T follicular helper cell (primary cell): ENCODE measurements around the gene GRK3.
"Not testable (repeated sequence)": the region's sequence is repeated elsewhere in the genome, so short reads cannot be mapped to it uniquely, and the experiment has no call there.

Experiments used
- DNase-seq: peaks from one replicate; pipeline ENCODE4 v3.0.0-alpha.2; 2020; ENCODE audit warnings: low read depth

The GRK3 gene

DNA sequence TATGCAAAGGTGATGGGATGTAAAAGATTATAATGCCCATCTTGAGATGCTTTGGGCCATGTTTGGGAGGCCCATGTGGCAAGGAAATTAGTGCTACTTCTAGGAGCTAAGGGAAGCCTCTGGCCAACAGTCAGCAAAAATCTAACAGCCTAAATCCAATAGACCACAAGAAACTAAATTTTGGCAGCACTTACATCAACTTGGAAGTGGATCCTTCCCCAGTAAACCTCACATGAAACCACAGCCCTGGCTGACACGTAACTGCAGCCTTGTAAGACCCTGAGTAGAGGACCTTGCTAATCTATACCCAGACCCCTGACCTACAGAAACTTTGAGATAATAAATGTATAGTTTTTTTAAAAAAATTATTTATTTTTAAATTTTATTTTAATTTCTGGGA is 13.1 kb upstream of the GRK3 start:
- no peak for DNase-seq

DNA sequence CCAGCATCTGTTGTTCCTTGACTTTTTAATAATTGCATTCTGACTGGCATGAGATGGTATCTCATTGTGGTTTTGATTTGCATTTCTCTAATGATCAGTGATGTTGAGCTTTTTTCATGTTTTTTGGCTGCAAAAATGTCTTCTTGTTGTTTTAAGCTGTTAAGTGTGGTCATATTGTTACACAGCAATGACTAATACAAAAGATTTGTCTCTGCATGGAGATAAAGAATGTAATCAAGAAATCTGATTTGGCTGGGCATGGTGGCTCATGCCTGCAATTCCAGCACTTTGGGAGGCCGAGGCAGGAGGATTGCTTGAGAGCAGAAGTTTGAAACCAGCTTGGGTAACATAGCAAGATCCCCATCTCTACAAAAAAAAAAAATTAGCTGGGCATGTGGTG is 12.1 kb upstream of the GRK3 start:
- not testable (repeated sequence) for DNase-seq

DNA sequence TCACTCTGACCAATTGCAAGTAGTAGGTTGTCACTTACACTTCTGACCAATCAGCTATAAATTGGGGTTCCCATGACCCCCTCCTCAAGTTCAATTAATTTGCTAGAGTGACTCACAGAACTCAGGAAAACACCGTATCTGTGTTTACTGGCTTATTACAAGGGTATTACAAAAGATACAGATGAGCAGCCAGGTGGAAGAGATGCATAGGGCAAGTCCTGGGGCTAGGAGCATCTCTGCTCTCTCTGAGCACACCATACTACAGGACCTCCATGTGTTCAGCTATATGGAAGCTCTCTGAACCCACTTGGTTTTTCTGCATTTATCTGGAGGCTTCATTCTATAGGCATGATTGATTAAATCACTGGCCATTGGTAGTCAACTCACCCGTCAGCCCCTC is 11.3 kb upstream of the GRK3 start:
- no peak for DNase-seq

GRCh38 chr22:25554238-25554671 is 10.2 kb upstream of the GRK3 start:
- DNase-seq = no peak

GRCh38 chr22:25554689-25555088 is 9.8 kb upstream of the GRK3 start:
- no peak for DNase-seq

DNA sequence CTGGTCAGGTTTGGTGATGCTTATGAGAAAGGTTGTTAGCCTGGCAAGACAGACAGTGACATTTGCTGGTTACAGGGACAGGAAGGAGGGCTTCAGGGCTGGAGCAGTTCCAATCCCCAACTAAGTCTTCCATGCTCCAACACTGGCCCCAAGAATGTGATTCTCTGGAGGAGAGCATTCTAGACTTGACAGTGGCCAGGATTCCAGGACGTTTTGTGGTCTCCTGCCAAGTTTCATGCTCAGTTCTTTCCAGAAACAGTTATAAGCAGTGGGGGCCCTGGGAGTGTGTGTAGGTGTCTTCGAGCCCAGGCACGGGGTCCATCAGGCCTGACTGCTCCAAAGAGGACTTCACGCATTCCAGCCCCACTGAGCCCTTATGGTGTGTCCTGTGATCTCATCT is 8.9 kb upstream of the GRK3 start:
- no peak for DNase-seq

DNA sequence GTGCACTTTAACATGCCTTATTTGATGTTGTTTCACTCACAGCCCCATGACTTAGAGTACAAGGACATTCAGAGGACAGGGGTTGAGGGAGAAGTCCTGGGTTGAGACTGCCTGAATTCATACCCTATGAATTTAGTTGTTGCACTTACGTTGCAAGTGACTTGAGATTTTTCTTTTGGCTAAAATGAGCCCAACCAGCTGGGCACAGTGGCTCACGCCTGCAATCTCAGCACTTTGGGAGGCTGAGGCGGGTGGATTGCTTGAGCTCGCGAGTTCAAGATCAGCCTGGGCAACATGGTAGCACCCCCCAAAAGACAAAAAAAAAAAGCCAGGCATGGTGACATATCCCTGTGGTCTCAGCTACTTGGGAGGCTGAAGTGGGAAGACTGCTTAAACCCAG is 7.3 kb upstream of the GRK3 start:
- DNase-seq = no peak

- no peak for DNase-seq
Observed at GRCh38 chr22:25558341-25558740, 6.1 kb upstream of the GRK3 start.

GRCh38 chr22:25559910-25560309 is 4.6 kb upstream of the GRK3 start:
- DNase-seq = not testable (repeated sequence)

DNA sequence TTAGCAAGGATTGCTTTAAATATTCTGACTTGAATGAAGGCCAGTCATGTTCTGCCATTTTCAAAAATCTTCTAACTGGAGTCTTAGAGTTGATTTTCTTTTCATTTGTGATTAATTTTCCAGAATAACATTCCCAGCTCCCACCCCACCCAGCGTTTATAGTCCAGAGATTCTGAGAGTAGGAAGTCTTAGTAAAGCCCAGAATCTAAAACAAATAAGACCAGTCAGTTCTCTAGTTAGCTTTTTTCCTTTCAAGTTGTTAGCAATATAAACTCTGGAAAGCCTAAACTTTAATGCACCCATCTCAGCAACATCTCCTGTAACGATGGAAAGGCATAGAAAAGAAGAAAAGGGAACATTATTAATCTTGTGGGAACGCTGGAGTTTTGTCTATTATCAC is 3.3 kb upstream of the GRK3 start:
- not testable (repeated sequence) for DNase-seq

DNA sequence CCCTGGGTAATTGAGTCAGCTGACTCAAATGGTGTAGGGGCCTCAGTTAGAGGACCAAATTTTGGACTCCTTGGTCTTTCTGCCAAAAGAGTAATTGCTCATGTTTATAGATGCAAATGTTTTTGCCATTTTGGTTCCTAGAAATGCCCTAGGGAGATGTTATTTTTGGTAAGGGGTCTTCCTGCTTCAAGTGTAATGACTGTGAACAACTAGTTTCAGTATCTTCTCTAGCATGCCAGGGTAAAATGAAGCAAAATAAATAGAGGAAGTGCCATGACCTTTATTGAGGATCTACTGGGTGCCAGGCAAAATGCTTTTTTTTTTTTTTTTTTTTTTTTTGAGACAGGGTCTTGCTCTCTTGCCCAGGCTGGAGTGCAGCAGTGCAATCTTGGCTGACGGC is 2.5 kb upstream of the GRK3 start:
- not testable (repeated sequence) for DNase-seq

DNA sequence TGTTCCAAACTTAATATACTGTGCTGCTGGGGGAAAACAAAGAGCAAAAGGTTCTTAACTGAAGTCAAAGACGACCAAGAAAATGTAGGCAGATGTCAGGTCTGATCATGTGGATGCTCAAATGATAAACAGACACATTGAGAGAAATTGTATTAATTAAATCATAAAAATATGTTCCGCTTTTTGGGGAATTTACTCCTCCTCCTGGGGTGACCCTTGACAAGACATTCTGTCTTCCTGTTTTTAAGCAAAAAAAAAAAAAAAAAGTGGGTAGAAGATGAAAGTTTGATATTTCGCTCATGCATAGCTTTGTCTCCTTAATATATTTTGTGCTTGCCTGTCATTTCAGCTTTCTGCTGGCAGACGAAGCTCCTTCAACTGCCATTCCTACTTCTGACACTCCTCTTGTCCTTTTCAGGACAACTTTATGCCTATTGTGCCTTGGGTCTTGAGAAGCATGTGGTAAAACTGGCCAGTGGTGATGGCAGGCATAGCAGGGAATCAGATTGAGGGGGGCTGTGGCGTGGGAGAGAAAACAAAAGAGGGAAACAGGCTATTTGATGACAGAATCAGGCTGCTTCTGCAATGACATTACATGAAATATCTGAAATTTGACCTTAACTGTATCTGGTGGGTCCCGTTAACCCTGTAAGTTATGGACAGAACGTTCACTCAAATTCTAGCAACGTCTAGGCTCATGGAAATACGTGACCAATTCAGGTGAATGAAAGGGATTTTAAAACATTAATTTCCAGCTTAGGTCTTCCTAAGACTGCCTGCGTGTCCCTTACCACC is 1.3 kb upstream of the GRK3 start:
- not testable (repeated sequence) for DNase-seq

DNA sequence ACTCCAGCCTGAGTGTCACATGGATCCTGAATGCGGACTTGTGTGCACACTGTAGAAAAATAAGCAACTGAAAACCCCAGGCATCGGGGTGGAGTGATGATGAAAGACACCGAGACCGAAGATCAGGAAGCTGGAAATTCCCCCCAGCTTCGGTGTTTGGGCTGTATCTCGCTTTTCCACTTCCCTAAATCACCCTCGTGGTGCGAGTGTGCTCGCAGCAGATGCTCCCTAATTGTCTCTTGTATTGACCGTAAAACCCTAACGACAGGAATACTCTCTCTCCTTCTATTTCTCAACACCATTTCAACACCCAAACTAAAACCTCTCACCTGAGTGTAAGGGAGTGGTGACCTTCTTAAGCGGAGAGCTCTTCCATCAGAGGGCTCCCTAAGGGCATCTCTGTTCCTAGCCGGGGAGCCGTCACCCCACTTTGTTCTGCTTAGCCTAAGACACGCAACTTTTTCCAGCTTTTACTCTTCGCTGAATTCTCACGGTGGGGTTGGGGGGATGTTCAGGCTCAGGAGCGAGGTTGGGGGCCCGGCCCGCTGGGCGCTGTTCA is 635 bp upstream of the GRK3 start:
- no peak for DNase-seq

DNA sequence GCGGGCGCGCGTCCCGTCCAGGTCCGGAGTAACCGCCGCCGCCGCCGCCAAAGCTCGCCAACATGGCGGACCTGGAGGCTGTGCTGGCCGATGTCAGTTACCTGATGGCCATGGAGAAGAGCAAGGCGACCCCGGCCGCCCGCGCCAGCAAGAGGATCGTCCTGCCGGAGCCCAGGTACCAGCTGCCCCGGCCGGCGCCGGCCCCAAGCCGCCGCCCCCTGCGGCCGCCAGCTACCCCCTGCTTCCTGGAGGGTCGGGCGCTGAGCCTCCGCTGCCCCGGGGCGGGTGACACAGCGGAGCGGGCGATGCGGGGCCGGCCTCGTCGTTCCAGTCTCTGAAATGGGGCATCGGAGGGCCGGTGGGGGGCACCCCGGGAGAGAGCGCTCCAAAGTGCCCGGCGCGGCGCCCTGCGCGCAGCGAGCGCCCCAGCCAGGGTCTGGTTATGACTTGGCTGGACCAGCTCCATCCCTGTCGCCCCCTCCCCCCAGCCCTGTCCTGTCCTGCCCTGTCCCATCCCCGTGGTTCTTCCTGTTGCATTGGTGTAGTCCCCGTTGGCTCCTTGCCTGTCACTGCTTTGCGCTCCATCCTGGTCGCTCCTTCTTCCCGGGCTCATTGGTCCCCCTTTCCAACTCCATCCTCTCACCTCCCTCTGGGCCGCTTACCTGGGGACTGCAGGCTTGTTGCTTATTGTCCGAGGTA is 653 bp downstream of the GRK3 start:
- no peak for DNase-seq

DNA sequence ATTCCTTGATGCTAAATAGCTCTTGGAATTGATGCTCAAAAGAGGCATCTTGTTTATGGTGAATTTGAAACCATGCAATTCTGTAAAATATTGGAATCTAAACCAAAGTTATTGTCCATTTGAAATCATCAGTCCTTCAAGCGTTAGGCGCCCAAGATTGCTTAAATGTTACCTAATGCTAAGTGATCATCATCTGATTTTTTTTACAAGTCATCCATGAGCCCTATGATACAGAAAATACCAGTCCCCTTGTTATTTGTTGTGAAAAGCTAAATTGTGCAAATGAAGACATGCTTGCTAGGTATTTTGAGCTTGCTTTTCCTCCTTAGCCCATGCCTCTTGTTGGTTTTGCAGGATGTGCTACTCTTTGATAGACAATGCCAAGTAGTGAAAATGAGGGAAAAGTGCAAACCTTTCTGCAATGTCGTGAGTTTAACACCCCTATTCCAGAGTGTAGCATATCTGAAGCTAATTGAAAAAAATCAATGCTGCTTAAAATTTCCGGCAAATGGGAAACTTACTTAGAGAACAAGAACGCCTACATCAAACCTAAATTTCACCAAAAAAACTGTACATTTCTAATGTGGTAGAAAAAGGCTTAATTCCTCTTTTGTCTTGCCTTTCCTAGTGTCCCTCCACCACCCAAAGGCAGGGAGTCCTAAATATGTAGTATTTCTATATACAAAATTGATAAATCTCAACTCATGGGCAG is 1.9 kb downstream of the GRK3 start:
- DNase-seq = no peak

DNA sequence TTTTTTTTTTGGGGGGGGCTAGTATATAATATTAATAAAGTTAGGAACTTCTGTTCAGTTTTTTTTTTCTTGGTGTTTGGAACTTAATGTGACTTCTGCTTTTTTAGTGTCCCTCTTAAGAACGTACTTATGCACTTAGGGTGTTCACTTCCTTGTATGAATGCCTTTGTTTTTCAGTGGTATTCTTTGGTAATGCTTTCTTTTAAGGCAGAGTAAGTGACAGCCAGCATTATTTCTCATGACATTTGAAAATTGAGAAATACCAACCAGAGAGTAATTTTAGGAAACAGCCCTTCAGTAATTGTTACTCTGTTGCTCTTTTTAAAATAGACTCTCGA is 2.4 kb downstream of the GRK3 start:
- DNase-seq = no peak

- DNase-seq = no peak
Observed at GRCh38 chr22:25567251-25567675, 2.8 kb downstream of the GRK3 start.

- DNase-seq = not testable (repeated sequence)
Observed at GRCh38 chr22:25568066-25568465, 3.6 kb downstream of the GRK3 start.

- DNase-seq = no peak
Observed at GRCh38 chr22:25569361-25569760, 4.9 kb downstream of the GRK3 start.

- no peak for DNase-seq
Observed at GRCh38 chr22:25569983-25570382, 5.5 kb downstream of the GRK3 start.

- DNase-seq = no peak
Observed at GRCh38 chr22:25570486-25570885, 6.0 kb downstream of the GRK3 start.

DNA sequence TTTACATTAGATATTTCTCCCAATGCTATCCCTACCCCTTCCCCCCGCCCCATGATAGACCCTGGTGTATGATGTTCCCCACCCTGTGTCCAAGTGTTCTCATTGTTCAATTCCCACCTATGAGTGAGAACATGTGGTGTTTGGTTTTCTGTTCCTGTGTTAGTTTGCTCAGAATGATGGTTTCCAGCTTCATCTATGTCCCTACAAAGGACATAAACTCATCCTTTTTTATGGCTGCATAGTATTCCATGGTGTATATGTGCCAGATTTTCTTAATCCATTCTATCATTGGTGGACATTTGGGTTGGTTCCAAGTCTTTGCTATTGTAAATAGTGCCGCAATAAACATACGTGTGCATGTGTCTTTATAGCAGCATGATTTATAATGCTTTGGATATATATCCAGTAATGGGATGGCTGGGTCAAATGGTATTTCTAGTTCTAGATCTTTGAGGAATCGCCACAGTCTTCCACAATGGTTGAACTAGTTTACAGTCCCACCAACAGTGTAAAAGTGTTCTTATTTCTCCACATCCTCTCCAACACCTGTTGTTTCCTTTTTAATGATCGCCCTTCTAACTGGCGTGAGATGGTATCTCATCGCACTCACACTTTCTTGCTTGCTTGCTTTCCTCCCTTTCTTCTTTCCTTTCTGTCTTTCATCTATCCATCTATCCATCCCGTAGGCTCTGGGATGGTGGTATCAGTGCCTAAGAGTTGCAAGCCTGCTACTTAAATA is 7.7 kb downstream of the GRK3 start:
- DNase-seq = not testable (repeated sequence)
